ENCODE results near the gene KIAA0825.
"Not testable (repeated sequence)": the region's sequence is repeated elsewhere in the genome, so short reads cannot be mapped to it uniquely, and the experiment has no call there.

The KIAA0825 gene

GRCh38 chr5:94175912-94176311, 442.5 kb downstream of the KIAA0825 start:
- DNase-seq (ENCODE audit: low read depth, low spot score) = no peak

DNA sequence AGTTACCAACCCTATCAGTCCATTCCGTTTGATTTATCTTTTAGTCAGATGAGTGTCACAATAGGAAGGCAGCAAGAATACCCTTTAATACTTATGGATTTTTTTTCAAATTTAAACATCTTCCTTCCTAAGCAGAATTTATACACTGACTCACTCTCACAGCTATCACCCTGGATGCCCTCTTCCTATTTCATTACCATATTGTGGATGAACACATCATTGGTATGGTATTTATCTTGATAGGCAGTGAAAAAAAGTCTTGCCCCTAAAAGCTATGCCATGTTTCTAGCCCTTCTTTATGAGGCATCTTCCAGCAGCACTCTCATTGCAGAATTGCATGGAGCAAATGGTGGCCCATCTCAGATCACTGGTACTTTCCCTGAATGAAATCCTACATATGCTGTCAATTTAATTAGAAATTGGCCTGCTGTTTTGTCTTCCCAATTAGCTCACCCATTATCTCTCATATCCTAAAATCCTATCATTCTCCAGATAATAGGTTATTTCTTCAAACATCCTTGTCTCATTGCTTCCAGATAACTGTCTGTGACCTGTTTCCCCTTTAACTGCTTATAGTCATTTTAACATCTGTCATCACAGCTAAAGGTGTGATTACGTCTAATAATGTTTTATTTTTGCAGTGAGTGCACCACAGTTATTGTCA, 443.5 kb downstream of the KIAA0825 start:
- DNase-seq (ENCODE audit: low read depth, low spot score) = peak; percentile 58

DNA sequence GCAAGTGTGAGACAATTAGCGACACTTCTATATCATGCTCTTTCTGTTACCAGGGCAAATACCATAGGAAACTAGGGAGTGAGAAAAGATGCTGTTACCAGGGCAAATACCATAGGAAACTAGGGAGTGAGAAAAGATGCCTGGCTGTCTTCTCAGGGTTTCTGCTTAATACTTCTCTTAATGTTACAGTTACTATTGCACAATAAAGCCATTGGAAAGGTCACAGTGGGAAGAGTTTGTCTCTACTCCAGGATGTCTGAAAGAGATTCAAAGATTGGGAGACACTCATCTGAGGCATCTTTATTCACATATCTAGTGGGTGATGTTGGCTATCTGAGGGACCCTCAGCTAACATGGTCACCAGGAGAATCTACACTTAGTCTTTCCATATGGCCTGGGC, 445.3 kb downstream of the KIAA0825 start:
- DNase-seq (ENCODE audit: low read depth, low spot score) = no peak

DNA sequence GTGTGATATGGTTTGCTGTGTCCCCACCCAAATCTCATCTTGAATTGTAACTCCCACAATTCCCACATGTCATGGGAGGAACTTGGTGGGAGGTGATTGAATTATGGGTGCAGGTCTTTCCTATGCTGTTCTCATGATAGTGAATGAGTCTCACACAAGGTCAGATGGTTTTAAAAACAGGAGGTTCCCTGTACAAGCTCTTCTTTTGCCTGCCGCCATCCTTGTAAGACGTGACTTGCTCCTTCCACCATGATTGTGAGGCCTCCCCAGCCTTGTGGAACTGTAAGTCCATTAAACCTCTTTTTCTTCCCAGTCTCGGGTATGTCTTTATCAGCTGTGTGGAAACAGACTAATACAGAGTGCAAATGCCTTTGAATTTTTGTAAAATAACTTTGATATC, 447.3 kb downstream of the KIAA0825 start:
- not testable (repeated sequence) for DNase-seq (ENCODE audit: low read depth, low spot score)

- DNase-seq (ENCODE audit: low read depth, low spot score) = not testable (repeated sequence)
These were observed 448.2 kb downstream of the KIAA0825 start for GRCh38 chr5:94170158-94170557.

DNA sequence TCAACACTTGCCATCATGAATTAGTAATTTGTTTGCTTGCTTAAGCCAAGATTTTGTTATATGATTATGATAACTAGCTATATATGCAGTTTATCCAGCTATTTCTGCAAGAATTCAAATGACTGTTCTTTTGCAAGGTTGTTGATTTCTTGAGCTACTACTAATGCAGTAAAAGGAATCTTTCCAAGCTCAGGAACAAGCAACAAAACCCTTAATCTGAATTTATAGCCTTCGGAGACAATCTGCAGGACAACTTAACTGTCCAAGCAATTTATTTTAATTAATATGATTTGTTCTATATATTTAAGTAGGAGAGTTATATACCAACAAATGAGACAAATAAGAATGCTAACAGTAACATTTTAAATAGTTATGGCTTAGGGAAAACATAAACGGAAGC, 450.3 kb downstream of the KIAA0825 start:
- no peak for DNase-seq (ENCODE audit: low read depth, low spot score)

DNA sequence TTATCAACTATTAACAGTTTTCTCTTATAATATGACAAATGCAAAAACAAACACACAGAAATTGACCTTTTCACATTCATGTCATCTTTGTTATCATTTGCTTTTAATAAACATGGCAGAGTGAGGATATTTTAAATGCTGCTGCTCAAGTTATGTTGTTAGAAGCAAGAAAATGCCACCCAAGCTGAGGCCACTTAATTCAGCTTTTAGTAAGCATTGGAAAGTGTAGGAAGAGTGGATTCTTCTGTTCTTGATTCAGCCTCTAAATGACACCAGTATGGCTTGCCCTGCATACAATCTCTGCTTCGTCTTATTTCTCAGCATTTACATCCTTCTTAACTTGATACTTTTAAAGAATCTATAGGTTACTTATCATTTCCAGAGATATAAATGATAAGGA, 456.6 kb downstream of the KIAA0825 start:
- no peak for DNase-seq (ENCODE audit: low read depth, low spot score)

DNA sequence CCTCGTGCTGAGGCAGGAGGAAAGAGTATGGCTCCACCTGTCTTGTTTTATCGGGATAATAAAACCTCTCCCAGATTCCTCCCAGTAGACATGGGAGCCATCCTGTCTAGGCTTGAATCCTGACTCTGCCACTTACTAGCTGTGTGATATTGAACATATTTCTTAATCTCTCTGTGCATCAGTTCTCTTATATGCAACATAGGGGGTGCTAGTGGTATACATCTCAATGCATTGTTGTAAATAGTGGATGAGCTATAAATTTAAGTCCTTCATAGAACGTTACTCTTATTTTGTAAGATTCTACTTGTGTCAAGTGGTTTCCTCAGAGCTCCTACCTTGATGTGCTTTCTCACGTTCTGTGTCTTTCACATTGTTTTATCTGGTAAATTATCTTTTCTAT, 459.3 kb downstream of the KIAA0825 start:
- DNase-seq (ENCODE audit: low read depth, low spot score) = no peak

DNA sequence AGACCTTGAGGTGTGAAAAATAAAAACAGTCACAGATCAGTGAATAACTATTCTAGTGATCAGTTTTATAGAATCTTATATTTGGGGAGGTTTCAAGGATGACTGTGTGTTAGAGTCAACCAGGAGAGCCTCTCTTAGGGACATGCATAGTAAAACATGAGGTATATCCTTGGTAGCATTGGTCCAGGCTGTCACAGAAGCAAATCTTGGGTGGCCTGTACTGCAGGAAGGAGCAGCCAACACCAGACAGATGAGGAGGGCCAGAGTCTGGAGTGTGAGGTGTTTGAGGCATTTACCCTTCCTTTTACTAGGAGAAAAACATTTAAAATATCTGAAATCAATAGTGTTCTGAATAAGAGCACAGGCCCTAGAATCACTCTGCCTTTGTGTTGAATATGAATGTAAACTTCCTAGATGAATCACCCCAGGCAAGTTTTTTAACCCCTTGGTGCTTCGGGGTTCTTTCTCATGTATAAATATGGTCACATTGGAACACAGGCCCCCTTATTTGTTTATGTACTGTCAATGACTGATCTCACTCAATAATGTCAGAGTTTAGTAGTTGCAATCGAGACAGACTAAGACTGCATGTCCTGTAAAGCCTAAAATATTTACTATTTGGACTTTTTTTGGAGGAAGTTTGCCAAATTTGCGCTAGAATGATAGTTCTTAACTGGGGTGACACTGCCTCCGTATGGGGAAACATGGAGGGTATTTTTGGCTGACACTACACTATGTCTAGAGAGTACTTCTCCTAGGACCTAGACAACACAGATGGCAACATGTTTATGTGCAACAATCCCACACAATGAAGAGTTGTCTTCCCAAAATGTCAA, 460.5 kb downstream of the KIAA0825 start:
- no peak for DNase-seq (ENCODE audit: low read depth, low spot score)

- no peak for DNase-seq (ENCODE audit: low read depth, low spot score)
These were observed 463.7 kb downstream of the KIAA0825 start for GRCh38 chr5:94154672-94155071.

DNA sequence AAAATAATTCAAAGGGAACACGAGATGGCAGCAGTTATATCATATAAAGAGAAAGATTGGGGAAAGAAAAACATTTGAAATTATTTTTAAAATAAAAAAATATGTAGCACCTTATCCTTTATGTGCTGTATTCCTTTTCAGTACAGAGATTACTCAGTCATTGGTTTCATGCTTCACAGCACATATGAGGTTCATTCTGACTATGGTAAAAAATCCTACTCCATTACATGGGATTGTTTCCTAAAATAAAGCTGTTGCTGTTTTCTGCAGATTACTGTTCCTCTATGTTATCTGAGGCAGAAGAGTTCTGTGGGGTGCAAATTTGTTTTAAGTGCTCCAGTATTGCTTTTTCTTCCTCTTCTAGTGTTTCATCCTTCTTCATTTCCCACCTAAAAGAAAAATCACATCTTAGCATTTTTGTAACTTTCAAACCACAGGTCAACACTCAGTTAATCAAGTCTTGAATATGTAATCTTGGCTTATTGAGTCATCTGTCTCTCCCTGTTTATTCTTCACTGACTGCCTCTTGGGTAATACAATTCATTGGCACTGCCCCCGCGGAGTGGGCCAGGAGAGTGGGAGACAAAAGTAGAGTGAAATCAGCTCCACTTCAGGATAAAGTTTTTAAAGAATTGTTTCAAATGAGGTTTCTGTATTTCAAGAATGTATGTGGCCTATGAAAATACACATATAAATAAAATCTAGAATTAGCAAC, 464.5 kb downstream of the KIAA0825 start:
- peak; percentile 75 for DNase-seq (ENCODE audit: low read depth, low spot score)

DNA sequence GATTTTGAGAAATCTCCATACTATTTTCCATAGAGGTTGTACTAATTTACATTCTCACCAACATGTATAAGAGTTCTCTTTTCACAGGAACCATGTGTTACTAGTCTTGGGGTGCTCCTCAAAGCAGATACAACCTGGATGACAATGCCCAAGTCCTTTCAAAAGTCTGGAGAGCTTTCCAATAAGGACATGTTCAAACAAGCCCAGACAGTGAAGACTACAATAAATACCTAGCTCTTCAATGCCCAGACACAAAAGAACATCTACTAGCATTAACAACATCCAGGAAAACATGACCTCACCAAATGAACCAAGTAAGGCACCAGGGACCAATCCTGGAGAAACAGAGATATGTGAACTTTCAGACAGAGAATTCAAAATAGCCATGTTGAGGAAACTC, 474.8 kb downstream of the KIAA0825 start:
- not testable (repeated sequence) for DNase-seq (ENCODE audit: low read depth, low spot score)

- DNase-seq (ENCODE audit: low read depth, low spot score) = no peak
These were observed 478.1 kb downstream of the KIAA0825 start for GRCh38 chr5:94140300-94140699.

GRCh38 chr5:94130077-94130476, 488.3 kb downstream of the KIAA0825 start:
- DNase-seq (ENCODE audit: low read depth, low spot score) = no peak

DNA sequence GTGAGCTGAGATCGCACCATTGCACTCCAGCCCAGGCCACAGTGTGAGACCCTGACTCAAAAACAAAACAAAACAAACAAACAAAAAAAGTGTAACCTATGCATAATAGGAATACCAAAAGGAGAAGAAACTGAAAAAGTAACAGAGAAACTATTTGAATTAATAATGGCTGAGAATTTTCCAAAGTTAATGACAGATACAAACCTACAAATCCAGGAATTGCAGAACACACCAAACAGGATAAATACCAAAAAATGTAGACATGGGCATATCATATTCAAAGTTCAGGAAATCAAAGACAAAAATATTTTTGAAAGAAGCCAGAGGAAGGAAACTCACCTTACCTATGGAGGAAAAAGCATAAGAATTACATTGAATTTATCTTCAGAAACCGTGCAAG, 493.3 kb downstream of the KIAA0825 start:
- DNase-seq (ENCODE audit: low read depth, low spot score) = no peak

DNA sequence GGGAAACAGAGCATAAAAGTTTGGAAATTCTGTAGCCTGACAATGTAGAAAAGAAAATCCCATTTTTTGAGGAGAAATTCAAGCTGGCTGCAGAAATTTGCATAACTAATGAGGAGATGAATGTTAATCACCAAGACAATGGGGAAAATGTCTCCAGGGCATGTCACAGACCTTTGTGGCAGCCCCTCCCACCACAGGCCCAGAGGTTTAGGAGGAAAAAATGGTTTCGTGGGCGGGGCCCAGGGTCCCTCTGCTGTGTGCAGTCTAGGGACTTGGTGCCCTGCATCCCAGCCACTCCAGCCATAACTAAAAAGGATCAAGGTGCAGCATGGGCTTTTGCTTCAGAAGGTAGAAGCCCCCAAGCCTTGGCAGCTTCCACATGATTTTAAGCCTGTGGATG, 502.1 kb downstream of the KIAA0825 start:
- DNase-seq (ENCODE audit: low read depth, low spot score) = not testable (repeated sequence)

- no peak for DNase-seq (ENCODE audit: low read depth, low spot score)
These were observed 505.3 kb downstream of the KIAA0825 start for GRCh38 chr5:94113087-94113486.

DNA sequence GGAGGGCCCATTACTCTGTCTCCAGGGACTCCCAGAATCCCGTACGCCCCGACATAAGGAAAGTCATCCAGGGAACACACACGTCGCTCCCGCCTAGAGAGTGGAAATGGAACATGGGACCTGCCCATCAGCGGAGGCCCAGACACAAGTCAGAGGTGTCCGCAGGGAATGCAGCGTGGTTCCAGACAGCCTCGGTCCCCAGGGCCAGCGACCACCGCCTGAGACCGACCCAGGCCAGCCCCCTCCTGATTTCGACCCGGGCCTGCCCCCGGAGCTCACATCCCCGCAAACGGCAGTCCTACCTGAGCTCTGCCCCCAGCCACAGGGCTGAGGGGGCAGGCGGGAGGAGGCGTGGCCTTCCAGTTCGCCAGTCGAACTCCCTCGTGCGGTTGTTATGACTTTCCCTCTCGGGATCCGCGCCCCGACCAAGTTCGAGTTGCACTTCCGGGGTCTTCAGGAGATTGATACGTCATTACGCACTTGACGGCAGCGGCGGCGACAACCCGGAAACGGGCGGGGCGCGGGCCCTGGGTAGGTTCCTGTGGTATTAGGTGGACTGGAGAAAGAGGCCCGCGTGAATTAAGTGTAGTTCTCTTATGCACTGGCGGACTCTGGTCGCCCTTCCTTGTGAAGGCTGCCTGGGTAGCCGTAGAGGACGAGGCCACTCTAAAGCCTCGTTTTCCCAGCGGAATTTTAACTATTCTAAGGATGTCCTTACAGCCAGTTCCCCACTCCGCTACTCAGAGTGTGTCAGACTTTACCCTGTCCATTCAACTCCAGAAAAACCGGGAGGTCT, 507.0 kb downstream of the KIAA0825 start:
- DNase-seq (ENCODE audit: low read depth, low spot score) = peak; percentile 98

- DNase-seq (ENCODE audit: low read depth, low spot score) = no peak
These were observed 514.7 kb downstream of the KIAA0825 start for GRCh38 chr5:94103514-94104245.

All from astrocyte of the hippocampus (primary cell).